Activated gamma-delta T cell (primary cell): ENCODE data around the gene FAM168A.
"Not testable (repeated sequence)": the region's sequence is repeated elsewhere in the genome, so short reads cannot be mapped to it uniquely, and the experiment has no call there.

Source experiments
- DNase-seq: peaks from one replicate; lab custom pipeline; 2025; lab: John Stamatoyannopoulos, UW

The FAM168A gene

GRCh38 chr11:73596547-73596946 lies 1.4 kb downstream of the FAM168A start:
- no peak for DNase-seq

- no peak for DNase-seq
Measured at GRCh38 chr11:73592640-73593039, 5.3 kb downstream of the FAM168A start.

GRCh38 chr11:73591743-73592142 lies 6.2 kb downstream of the FAM168A start:
- DNase-seq = no peak

GRCh38 chr11:73590991-73591390 lies 6.9 kb downstream of the FAM168A start:
- DNase-seq = no peak

- DNase-seq = no peak
Measured at GRCh38 chr11:73586791-73587190, 11.1 kb downstream of the FAM168A start.

GRCh38 chr11:73585834-73586575 lies 11.9 kb downstream of the FAM168A start:
- no peak for DNase-seq

- DNase-seq = no peak
Measured at GRCh38 chr11:73584831-73585230, 13.1 kb downstream of the FAM168A start.

- DNase-seq = no peak
Measured at GRCh38 chr11:73582653-73583052, 15.3 kb downstream of the FAM168A start.

- DNase-seq = not testable (repeated sequence)
Measured at GRCh38 chr11:73580749-73581148, 17.2 kb downstream of the FAM168A start.

GRCh38 chr11:73579641-73580434 lies 18.1 kb downstream of the FAM168A start:
- DNase-seq = no peak

GRCh38 chr11:73578592-73579185 lies 19.2 kb downstream of the FAM168A start:
- DNase-seq = no peak

- DNase-seq = no peak
Measured at GRCh38 chr11:73577496-73577917, 20.4 kb downstream of the FAM168A start.

GRCh38 chr11:73576185-73576614 lies 21.7 kb downstream of the FAM168A start:
- no peak for DNase-seq

- DNase-seq = not testable (repeated sequence)
Measured at GRCh38 chr11:73571982-73572381, 25.9 kb downstream of the FAM168A start.

GRCh38 chr11:73570415-73571114 lies 27.3 kb downstream of the FAM168A start:
- no peak for DNase-seq

GRCh38 chr11:73566977-73567755 lies 30.7 kb downstream of the FAM168A start:
- no peak for DNase-seq

GRCh38 chr11:73566422-73566821 lies 31.5 kb downstream of the FAM168A start:
- no peak for DNase-seq

GRCh38 chr11:73565804-73566203 lies 32.1 kb downstream of the FAM168A start:
- no peak for DNase-seq

GRCh38 chr11:73564903-73565302 lies 33.0 kb downstream of the FAM168A start:
- DNase-seq = no peak

- no peak for DNase-seq
Measured at GRCh38 chr11:73563539-73564200, 34.2 kb downstream of the FAM168A start.

GRCh38 chr11:73559743-73560142 lies 38.2 kb downstream of the FAM168A start:
- DNase-seq = no peak
